Vagina (tissue), 2 donors: ENCODE data around the gene BCAS3. TPM values are rescaled to one million over a fixed set of nuclear protein-coding genes. Genes with fewer than 3 reads are reported as not detected.

Experiments used
- DNase-seq, 2 donors: peaks; one replicate each; pipeline ENCODE4 v3.0.0-alpha.2; 2017; ENCODE audit errors: extremely low spot score in 2 of 2
- H3K27ac ChIP-seq: fragments of 200-600 bp; sonication (generic); one replicate; pipeline ENCODE4 v1.5.1; 2019
- H3K27me3 ChIP-seq: fragments of 200-600 bp; sonication (generic); one replicate; pipeline ENCODE4 v1.5.1; 2019
- H3K36me3 ChIP-seq, 2 donors: fragments of 200-600 bp; sonication (generic); one replicate each; pipeline ENCODE4 v1.5.1; 2017 to 2019
- H3K4me1 ChIP-seq: fragments of 200-600 bp; sonication (generic); one replicate; pipeline ENCODE4 v1.5.1; 2019
- H3K4me3 ChIP-seq, 2 donors: fragments of 200-600 bp; sonication (generic); 1 replicate in 1 of 2; 2 replicates in 1 of 2; pipeline ENCODE4 v1.5.1; 2016 to 2019
- H3K9me3 ChIP-seq: fragments of 200-600 bp; sonication (generic); one replicate; pipeline ENCODE4 v1.5.1; 2019
- CTCF ChIP-seq, 3 experiments: fragments of 450-650 bp in 2 of 3; fragments of 200-600 bp in 1 of 3; sonication (generic) in 1 of 3; IDR thresholded peaks; one replicate each; pipeline ENCODE4 v1.5.1; 2017 to 2019; ENCODE audit warnings: antibody characterized with exemption in 3 of 3, mild to moderate bottlenecking in 2 of 3, moderate library complexity in 2 of 3
- POLR2A ChIP-seq, 2 donors: fragments of 450-650 bp; IDR thresholded peaks; one replicate each; pipeline ENCODE4 v1.6.1; 2017; ENCODE audit warnings: antibody characterized with exemption in 2 of 2, mild to moderate bottlenecking in 2 of 2, moderate library complexity in 2 of 2
- POLR2AphosphoS5 ChIP-seq, 2 donors: sonication (generic); formaldehyde crosslinking; IDR thresholded peaks; one replicate each; pipeline ENCODE4 v1.9.0; 2017; ENCODE audit warnings: antibody characterized with exemption in 2 of 2, mild to moderate bottlenecking in 2 of 2, low read depth in 1 of 2; ENCODE audit not compliant: insufficient read depth in 1 of 2
- intact Hi-C: fragments of 100-400 bp; cut with DNase I; formaldehyde crosslinking; loops from one replicate; pipeline ENCODE4 v1.15.1; 2023
- total RNA-seq: library from RNA; depleted of rRNA; stranded (reverse); fragments of >200 nt; gene quantifications from one replicate; pipeline ENCODE4 v1.2.3, GENCODE V29; 2016

The BCAS3 gene
- total RNA-seq, 1 donor from 2014 or later = 33.1 TPM

DNA sequence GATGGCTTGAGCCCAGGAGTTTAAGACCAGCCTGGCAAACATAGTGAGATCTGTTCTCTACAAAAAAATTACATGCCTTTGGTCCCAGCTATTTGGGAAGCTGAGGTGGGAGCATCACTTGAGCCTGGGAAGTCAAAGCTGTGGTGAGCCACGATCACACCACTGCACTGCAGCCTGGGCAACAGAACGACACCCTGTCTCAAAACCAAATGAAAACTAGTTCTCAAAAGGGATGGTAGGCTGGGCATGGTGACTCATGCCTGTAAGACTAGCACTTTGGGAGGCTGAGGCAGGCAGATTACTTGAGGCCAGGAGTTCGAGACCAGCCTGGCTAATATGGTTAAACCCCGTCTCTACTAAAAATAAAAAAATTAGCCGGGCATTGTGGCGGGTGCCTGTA, 46.5 kb upstream of the BCAS3 start:
- intact Hi-C loops = loop anchor here (10.0 kb wide), 1 partner anchor 206 kb away; the partner anchor contains the start of gene CHCT1
- Histone ChIP-seq H3K4me1 (no peaks in the 10 kb centered on the region), H3K27ac (peak overlapping the region; percentile 40), H3K9me3 (no peaks in the 10 kb centered on the region), H3K36me3 (peaks cover 0 to 32% of the 10 kb centered on the region in 2 donors), H3K4me3 (no peak overlapping the region), H3K27me3 (no peaks in the 10 kb centered on the region)
- no peak for TF ChIP-seq POLR2AphosphoS5 (IDR thresholded peaks at IDR 0.05; ENCODE audit: insufficient read depth in 1 of 2, low read depth in 1 of 2)
- TF ChIP-seq CTCF (IDR thresholded peaks at IDR 0.05) = no peak
- TF ChIP-seq POLR2A (IDR thresholded peaks at IDR 0.05) = no peak
- DNase-seq = no peak

GRCh38 chr17:60637683-60638082, 40.0 kb upstream of the BCAS3 start:
- Histone ChIP-seq H3K36me3 (peaks cover 0 to 33% of the 10 kb centered on the region in 2 donors), H3K27me3 (no peaks in the 10 kb centered on the region), H3K9me3 (no peaks in the 10 kb centered on the region), H3K4me3 (no peak overlapping the region), H3K27ac (no peak overlapping the region), H3K4me1 (peaks cover 7% of the 10 kb centered on the region)
- DNase-seq = no peak
- intact Hi-C loops = loop anchor here (10.0 kb wide), 1 partner anchor 213 kb away; the partner anchor contains the start of gene CHCT1
- TF ChIP-seq POLR2A (IDR thresholded peaks at IDR 0.05) (no peak), POLR2AphosphoS5 (IDR thresholded peaks at IDR 0.05; ENCODE audit: insufficient read depth in 1 of 2, low read depth in 1 of 2) (no peak), CTCF (IDR thresholded peaks at IDR 0.05) (no peak)

DNA sequence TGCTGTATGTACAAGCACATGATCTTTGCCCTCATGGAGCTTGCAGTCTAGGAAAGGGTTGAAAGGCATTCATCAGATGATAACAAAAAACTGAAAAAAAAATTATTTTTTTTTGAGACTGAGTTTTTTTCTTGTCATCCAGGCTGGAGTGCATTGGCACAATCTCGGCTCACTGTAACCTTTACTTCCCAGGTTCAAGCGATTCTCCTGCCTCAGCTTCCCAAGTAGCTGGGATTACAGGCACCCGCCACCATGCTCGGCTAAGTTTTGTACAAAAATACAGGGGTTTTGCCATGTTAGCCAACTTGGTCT, 38.7 kb upstream of the BCAS3 start:
- H3K27ac ChIP-seq = no peak overlapping the region
- intact Hi-C loops = loop anchor here (10.0 kb wide), 1 partner anchor 214 kb away; the partner anchor contains the start of gene CHCT1
- H3K4me3 ChIP-seq = no peak overlapping the region
- H3K27me3 ChIP-seq = no peaks in the 10 kb centered on the region
- TF ChIP-seq CTCF (IDR thresholded peaks at IDR 0.05) = no peak
- TF ChIP-seq POLR2AphosphoS5 (IDR thresholded peaks at IDR 0.05; ENCODE audit: insufficient read depth in 1 of 2, low read depth in 1 of 2) = no peak
- TF ChIP-seq POLR2A (IDR thresholded peaks at IDR 0.05) = no peak
- peaks cover 0 to 23% of the 10 kb centered on the region in 2 donors for H3K36me3 ChIP-seq
- H3K9me3 ChIP-seq = no peaks in the 10 kb centered on the region
- DNase-seq = no peak
- H3K4me1 ChIP-seq = peaks cover 10% of the 10 kb centered on the region

DNA sequence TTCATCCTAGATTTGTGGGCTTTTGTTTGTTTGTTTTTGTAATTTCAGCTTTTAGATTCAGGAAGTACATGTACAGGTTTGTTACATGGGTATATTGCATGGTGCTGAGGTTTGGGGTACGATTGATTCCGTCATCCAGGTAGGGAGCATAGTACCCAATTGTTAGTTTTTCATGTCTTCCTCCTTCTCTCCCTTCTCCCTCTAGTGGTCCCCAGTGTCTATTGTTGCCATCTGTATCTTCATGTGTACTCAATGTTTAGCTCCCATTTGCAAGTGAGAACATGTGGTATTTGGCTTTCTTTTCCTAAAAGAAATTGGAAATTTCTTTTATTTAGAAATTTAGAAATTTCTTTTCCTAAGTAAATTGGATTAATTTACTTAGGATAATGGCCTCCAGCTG, 37.1 kb upstream of the BCAS3 start:
- no peaks in the 10 kb centered on the region for H3K27me3 ChIP-seq
- no peak overlapping the region for H3K27ac ChIP-seq
- H3K4me1 ChIP-seq = peaks cover 10% of the 10 kb centered on the region
- DNase-seq = no peak
- TF ChIP-seq POLR2A (IDR thresholded peaks at IDR 0.05) (no peak), CTCF (IDR thresholded peaks at IDR 0.05) (no peak), POLR2AphosphoS5 (IDR thresholded peaks at IDR 0.05; ENCODE audit: insufficient read depth in 1 of 2, low read depth in 1 of 2) (no peak)
- no peak overlapping the region for H3K4me3 ChIP-seq
- no peaks in the 10 kb centered on the region for H3K9me3 ChIP-seq
- intact Hi-C loops = no loop called here
- peaks cover 0 to 10% of the 10 kb centered on the region in 2 donors for H3K36me3 ChIP-seq

- Histone ChIP-seq H3K9me3 (no peaks in the 10 kb centered on the region), H3K36me3 (peaks cover 0 to 5% of the 10 kb centered on the region in 2 donors), H3K4me3 (no peak overlapping the region), H3K4me1 (peaks cover 10% of the 10 kb centered on the region), H3K27me3 (no peaks in the 10 kb centered on the region), H3K27ac (no peak overlapping the region)
- no peak for DNase-seq
- intact Hi-C loops = no loop called here
- TF ChIP-seq CTCF (IDR thresholded peaks at IDR 0.05) = no peak
- no peak for TF ChIP-seq POLR2A (IDR thresholded peaks at IDR 0.05)
- no peak for TF ChIP-seq POLR2AphosphoS5 (IDR thresholded peaks at IDR 0.05; ENCODE audit: insufficient read depth in 1 of 2, low read depth in 1 of 2)
These were observed 36.5 kb upstream of the BCAS3 start for GRCh38 chr17:60641126-60641525.
